Breast epithelium (tissue), 4 donors: ENCODE measurements around the gene LRRC37B. TPM values are rescaled to one million over a fixed set of nuclear protein-coding genes. Genes with fewer than 3 reads are reported as not detected.

Source experiments
- DNase-seq, 2 donors: peaks; one replicate each; pipeline ENCODE4 v3.0.0-alpha.2; 2019; ENCODE audit warnings: low spot score in 2 of 2
- H3K27ac ChIP-seq, 2 donors: fragments of 200-600 bp; sonication (generic) in 1 of 2; one replicate each; pipeline ENCODE4 v1.5.1; 2016 to 2019; ENCODE audit warnings: mild to moderate bottlenecking in 1 of 2
- H3K27me3 ChIP-seq, 2 donors: fragments of 200-600 bp; sonication (generic) in 1 of 2; one replicate each; pipeline versions ENCODE4 v1.5.1 to v1.6.0; 2017 to 2019; ENCODE audit warnings: control low read depth in 1 of 2, mild to moderate bottlenecking in 1 of 2
- H3K36me3 ChIP-seq: fragments of 200-600 bp; one replicate; pipeline ENCODE4 v1.5.1; 2019
- H3K4me1 ChIP-seq, 2 donors: fragments of 200-600 bp; sonication (generic); one replicate each; pipeline ENCODE4 v1.5.1; 2016 to 2019; ENCODE audit warnings: control low read depth in 1 of 2
- H3K4me3 ChIP-seq, 3 donors: fragments of 200-600 bp; sonication (generic); 1 replicate in 2 of 3; 2 replicates in 1 of 3; pipeline ENCODE4 v1.5.1; 2016 to 2019; ENCODE audit warnings: mild to moderate bottlenecking in 3 of 3, moderate library complexity in 2 of 3
- H3K9me3 ChIP-seq, 2 donors: fragments of 200-600 bp; sonication (generic) in 1 of 2; one replicate each; pipeline ENCODE4 v1.5.1; 2016 to 2019; ENCODE audit warnings: control low read depth in 1 of 2
- CTCF ChIP-seq, 3 donors: fragments of 450-650 bp; IDR thresholded peaks; one replicate each; pipeline ENCODE4 v1.5.1; 2016 to 2017; ENCODE audit warnings: antibody characterized with exemption in 3 of 3, mild to moderate bottlenecking in 3 of 3, moderate library complexity in 3 of 3
- POLR2A ChIP-seq: fragments of 450-650 bp; IDR thresholded peaks from one replicate; pipeline ENCODE4 v1.6.1; 2016; ENCODE audit warnings: antibody characterized with exemption, mild to moderate bottlenecking, moderate library complexity
- POLR2AphosphoS5 ChIP-seq, 3 donors: sonication (generic); formaldehyde crosslinking; IDR thresholded peaks; one replicate each; pipeline ENCODE4 v1.6.1; 2017; ENCODE audit warnings: antibody characterized with exemption in 3 of 3
- intact Hi-C: fragments of 100-400 bp; cut with DNase I; formaldehyde crosslinking; loops from one replicate; pipeline ENCODE4 v1.15.1; 2023; ENCODE audit warnings: low total_unique reads
- total RNA-seq, 3 donors: library from RNA; depleted of rRNA; stranded (reverse); fragments of >200 nt; gene quantifications; one replicate each; pipeline ENCODE4 v1.1.0, GENCODE V29; 2016

LRRC37B gene
- total RNA-seq, 3 donors from 2014 or later, result 11.2 to 33.8 (median 21.0) TPM

- H3K9me3 ChIP-seq, result no peaks in the 10 kb centered on the region
- H3K4me1 ChIP-seq, result no peaks in the 10 kb centered on the region
- H3K27ac ChIP-seq, result no peak overlapping the region
- TF ChIP-seq CTCF (IDR thresholded peaks at IDR 0.05), result no peak
- no peak for TF ChIP-seq POLR2AphosphoS5 (IDR thresholded peaks at IDR 0.05)
- TF ChIP-seq POLR2A, result no peak
- H3K27me3 ChIP-seq, result no peaks in the 10 kb centered on the region
- no peak overlapping the region for H3K4me3 ChIP-seq
- no peak for DNase-seq
- intact Hi-C loops, result no loop called here
- peaks cover 9% of the 10 kb centered on the region for H3K36me3 ChIP-seq
Measured at GRCh38 chr17:31997005-31997404, 10.2 kb upstream of the LRRC37B start.

- Histone ChIP-seq H3K9me3 (no peaks in the 10 kb centered on the region), H3K27ac (peak overlapping the region; percentile 91), H3K4me1 (peaks cover 0 to 4% of the 10 kb centered on the region in 2 donors), H3K36me3 (no peaks in the 10 kb centered on the region), H3K4me3 (peak overlapping the region; percentile 76 to 90 (median 90)), H3K27me3 (no peaks in the 10 kb centered on the region)
- no peak for DNase-seq
- intact Hi-C loops, result loop anchor here (2.0 kb wide), 1 partner anchor 135 kb away; the partner anchor contains the start of gene RHOT1
- no peak for TF ChIP-seq POLR2A
- TF ChIP-seq POLR2AphosphoS5 (IDR thresholded peaks at IDR 0.05), result no peak
- TF ChIP-seq CTCF (IDR thresholded peaks at IDR 0.05), result no peak
Measured at GRCh38 chr17:32007463-32008298, 498 bp downstream of the LRRC37B start.

GRCh38 chr17:32009262-32009542, 2.0 kb downstream of the LRRC37B start:
- intact Hi-C loops, result no loop called here
- no peak overlapping the region for H3K27ac ChIP-seq

GRCh38 chr17:32010114-32010513, 2.9 kb downstream of the LRRC37B start:
- Histone ChIP-seq H3K27me3 (no peaks in the 10 kb centered on the region), H3K9me3 (no peaks in the 10 kb centered on the region), H3K4me1 (peaks cover 0 to 4% of the 10 kb centered on the region in 2 donors), H3K27ac (no peak overlapping the region), H3K36me3 (no peaks in the 10 kb centered on the region), H3K4me3 (no peak overlapping the region)
- no peak for DNase-seq
- TF ChIP-seq CTCF (IDR thresholded peaks at IDR 0.05) (no peak), POLR2AphosphoS5 (IDR thresholded peaks at IDR 0.05) (no peak), POLR2A (no peak)
- intact Hi-C loops, result loop anchor here (5.0 kb wide), 1 partner anchor 258 kb away; no protein-coding TSS in a partner anchor

More at GRCh38 chr17:32009262-32009542, 2.0 kb downstream of the LRRC37B start:
- Histone ChIP-seq H3K36me3 (no peaks in the 10 kb centered on the region), H3K4me1 (peaks cover 0 to 4% of the 10 kb centered on the region in 2 donors), H3K9me3 (no peaks in the 10 kb centered on the region), H3K4me3 (peak overlapping the region in 2 of 3 donors; percentile 90), H3K27me3 (no peaks in the 10 kb centered on the region)
- no peak for DNase-seq
- TF ChIP-seq POLR2A (no peak), POLR2AphosphoS5 (IDR thresholded peaks at IDR 0.05) (no peak), CTCF (IDR thresholded peaks at IDR 0.05) (no peak)

- no peaks in the 10 kb centered on the region for H3K36me3 ChIP-seq
- H3K4me1 ChIP-seq, result no peaks in the 10 kb centered on the region
- H3K27ac ChIP-seq, result no peak overlapping the region
- no peaks in the 10 kb centered on the region for H3K9me3 ChIP-seq
- H3K4me3 ChIP-seq, result no peak overlapping the region
- no peak for DNase-seq
- H3K27me3 ChIP-seq, result no peaks in the 10 kb centered on the region
- intact Hi-C loops, result no loop called here
- TF ChIP-seq CTCF (IDR thresholded peaks at IDR 0.05) (no peak), POLR2A (no peak), POLR2AphosphoS5 (IDR thresholded peaks at IDR 0.05) (no peak)
Measured at GRCh38 chr17:32015245-32016013, 8.2 kb downstream of the LRRC37B start.
